Myocyte (in vitro differentiated cells): ENCODE measurements around the gene VSIG8. TPM values are rescaled to one million over a fixed set of nuclear protein-coding genes. Genes with fewer than 3 reads are reported as not detected.

Experiments used
- DNase-seq: peaks from one replicate; pipeline ENCODE4 v3.0.0-alpha.2; 2012; ENCODE audit warnings: low read depth
- microRNA-seq: library from miRNA; unstranded; fragments of <30 nt; microRNA quantifications from one replicate; pipeline ENCODE4, GENCODE V29; 2016
- total RNA-seq: library from RNA; depleted of rRNA; stranded (reverse); fragments of >200 nt; gene quantifications from 2 replicates; pipeline ENCODE4 v1.2.3, GENCODE V29; 2014

VSIG8 gene
- total RNA-seq, 1 donor from 2014 or later: not detected

DNA sequence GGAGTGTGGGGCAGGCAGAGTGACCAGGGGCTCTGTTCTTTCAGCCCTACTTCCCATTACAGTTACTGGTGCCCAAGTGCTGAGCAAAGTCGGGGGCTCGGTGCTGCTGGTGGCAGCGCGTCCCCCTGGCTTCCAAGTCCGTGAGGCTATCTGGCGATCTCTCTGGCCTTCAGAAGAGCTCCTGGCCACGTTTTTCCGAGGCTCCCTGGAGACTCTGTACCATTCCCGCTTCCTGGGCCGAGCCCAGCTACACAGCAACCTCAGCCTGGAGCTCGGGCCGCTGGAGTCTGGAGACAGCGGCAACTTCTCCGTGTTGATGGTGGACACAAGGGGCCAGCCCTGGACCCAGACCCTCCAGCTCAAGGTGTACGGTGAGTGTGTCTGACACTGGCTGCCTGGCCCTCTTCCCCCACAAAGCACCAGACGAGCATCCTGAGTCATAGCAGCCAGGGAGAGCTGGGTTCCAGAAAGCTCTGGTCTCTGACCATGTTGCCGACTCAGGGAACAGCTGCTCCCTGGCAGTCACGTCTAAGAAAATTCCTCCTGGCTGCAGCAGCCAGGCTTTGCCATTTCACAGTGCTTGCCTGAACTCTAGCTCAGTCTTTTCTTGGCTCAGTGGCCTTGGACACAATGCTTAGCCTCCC lies 32.5 kb downstream of the VSIG8 start:
- DNase-seq: peak; percentile 92

DNA sequence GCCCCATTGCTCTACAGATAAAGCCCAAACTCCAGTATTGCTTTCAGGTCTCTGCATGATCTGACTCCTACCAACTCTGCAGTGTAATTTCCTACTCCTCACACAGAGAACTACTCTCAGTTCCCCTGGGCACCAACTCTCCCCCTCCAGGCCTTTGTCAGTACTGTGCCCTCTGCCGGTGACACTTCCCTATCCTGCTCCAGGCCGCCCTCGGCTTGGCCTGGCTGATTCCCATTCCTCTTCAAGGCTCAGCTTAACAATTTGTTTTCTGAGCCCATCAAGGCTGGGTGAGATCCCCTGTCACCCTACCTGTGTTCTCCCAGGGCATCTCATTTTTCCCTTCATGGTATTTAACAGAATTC lies 33.2 kb downstream of the VSIG8 start:
- peak; percentile 50 for DNase-seq

DNA sequence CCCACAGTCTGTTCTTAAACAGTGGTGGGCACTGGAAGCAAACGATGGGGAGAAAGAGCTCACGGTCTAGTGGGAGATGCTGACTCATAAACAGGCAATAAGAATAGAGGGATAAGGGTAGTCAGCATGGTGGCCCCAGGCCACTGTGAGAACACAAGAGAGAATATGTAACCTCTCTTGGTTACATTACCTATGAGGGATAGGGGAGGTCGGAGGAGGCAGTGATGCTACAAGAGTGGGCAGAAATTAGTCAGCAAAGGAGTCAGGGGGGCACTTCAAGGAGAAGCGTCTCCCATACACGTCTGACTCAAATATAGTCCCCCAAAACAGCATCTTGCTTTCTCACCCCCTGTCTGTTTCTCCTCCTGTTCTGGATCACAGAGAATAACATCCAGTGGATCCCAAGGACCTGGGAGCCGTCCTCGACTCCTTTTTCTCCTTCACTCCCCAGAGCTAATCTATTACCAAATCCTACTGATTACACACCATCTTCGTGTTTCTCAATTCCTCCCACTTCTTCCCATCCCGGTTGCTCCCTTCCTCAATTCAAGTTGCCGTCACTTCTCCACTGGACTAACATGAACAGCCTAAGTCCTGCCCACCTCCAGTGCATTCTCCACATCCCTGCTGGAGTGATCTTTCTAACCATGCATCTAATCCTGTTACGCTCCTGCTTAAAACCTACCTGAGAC lies 33.7 kb downstream of the VSIG8 start:
- no peak for DNase-seq

- no peak for DNase-seq
Observed at GRCh38 chr1:159828176-159828575, 34.3 kb downstream of the VSIG8 start.

- no peak for DNase-seq
Observed at GRCh38 chr1:159827549-159827948, 34.9 kb downstream of the VSIG8 start.

GRCh38 chr1:159827102-159827490 lies 35.4 kb downstream of the VSIG8 start:
- DNase-seq: no peak

- no peak for DNase-seq
Observed at GRCh38 chr1:159826441-159827101, 35.9 kb downstream of the VSIG8 start, which contains the start of gene SLAMF8. TSS of gene SLAMF8 (plus strand) at chr1:159826873. CDS start at chr1:159826899, 26 bp downstream.

- DNase-seq: no peak
Observed at GRCh38 chr1:159825564-159825963, 36.9 kb downstream of the VSIG8 start.

GRCh38 chr1:159823406-159823805 lies 39.1 kb downstream of the VSIG8 start:
- DNase-seq: peak; percentile 63

- peak; percentile 60 for DNase-seq
Observed at GRCh38 chr1:159821171-159821867, 41.1 kb downstream of the VSIG8 start.

DNA sequence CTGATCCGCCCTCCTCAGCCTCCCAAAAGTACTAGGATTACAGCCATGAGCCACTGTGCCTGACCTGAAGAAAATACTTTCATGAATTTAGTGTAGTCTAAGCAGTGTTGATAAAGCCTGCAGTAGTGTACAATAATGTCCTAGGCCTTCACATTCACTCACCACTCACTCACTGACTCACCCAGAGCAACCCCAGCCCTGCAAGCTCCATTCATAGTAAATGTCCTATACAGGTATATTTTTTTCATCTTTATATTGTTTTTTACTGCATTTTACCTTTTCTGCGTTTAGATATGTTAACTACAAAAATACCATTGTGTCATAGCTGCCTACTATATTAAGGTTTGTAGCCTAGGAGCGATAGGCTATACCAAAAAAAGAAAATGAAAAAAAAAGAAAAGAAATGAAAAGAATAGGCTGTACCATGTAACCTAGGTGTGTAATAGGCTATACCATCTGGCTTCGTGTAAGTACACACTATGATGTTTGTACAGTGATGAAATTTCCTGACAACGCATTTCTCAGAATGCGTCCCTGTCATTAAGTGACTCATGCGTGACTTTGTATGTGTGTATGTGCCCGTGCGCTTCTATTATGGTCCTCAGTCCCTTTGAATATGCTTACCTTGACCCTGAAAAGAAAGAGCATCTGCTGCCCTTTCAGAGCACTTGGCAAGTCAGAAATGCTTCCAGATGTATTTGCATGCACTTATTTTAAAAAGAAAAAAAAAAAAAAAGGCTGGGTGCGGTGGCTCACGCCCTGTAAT lies 45.0 kb downstream of the VSIG8 start:
- DNase-seq: no peak

DNA sequence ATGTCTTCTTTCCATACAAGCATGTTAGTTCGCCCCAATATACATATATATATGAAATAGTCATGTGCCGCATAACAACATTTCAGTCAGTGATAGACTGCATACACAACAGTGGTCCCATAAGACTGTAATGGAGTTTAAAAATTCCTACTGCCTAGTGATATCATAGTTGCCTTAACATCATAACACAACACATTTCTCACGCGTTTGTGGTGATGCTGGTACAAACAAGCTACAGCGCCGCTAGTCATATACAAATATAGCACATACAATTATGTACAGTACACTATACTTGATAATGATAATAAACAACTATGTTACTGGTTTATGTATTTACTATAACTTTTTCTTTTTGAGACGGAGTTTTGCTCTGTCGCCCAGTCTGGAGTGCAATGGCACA lies 46.5 kb downstream of the VSIG8 start:
- no peak for DNase-seq

- no peak for DNase-seq
Observed at GRCh38 chr1:159804924-159805323, 57.5 kb downstream of the VSIG8 start.

Small RNA genes within 50 kb of the gene (microRNA-seq; reads per million reads assigned to microRNA genes)
- not detected for gene MIR4259

Other genes starting within 250 kb of the VSIG8 start
- gene CRP, start 148.1 kb downstream of the VSIG8 start, total RNA-seq: not detected in 2 replicates
- gene DUSP23, start 81.7 kb downstream of the VSIG8 start, total RNA-seq: 14.9 and 26.5 TPM in 2 replicates
- gene FCRL6, start 60.3 kb downstream of the VSIG8 start, total RNA-seq: not detected in 2 replicates
- 0.05 TPM in 2 replicates for gene SLAMF8, start 35.8 kb downstream of the VSIG8 start, total RNA-seq
- not detected in 2 replicates for gene CFAP45, start 37.5 kb upstream of the VSIG8 start, total RNA-seq
- 65.1 and 75.5 TPM in 2 replicates for gene TAGLN2, start 62.9 kb upstream of the VSIG8 start, total RNA-seq
- 0.16 TPM in 1 of 2 replicates, not detected in the other for gene IGSF9, start 83.0 kb upstream of the VSIG8 start, total RNA-seq
- gene SLAMF9, start 91.6 kb upstream of the VSIG8 start, total RNA-seq: not detected in 2 replicates
- 3.3 and 3.7 TPM in 2 replicates for gene PIGM, start 169.3 kb upstream of the VSIG8 start, total RNA-seq
- not detected in 2 replicates for gene KCNJ10, start 207.5 kb upstream of the VSIG8 start, total RNA-seq
- gene KCNJ9, start 218.9 kb upstream of the VSIG8 start, total RNA-seq: not detected in 2 replicates
- gene IGSF8, start 236.0 kb upstream of the VSIG8 start, total RNA-seq: 27.9 and 33.5 TPM in 2 replicates